Measurements from ENCODE around the gene DNTT.
A peak's percentile ranks its signal among the peaks of the same experiment; 100 is the strongest.

DNTT gene

DNA sequence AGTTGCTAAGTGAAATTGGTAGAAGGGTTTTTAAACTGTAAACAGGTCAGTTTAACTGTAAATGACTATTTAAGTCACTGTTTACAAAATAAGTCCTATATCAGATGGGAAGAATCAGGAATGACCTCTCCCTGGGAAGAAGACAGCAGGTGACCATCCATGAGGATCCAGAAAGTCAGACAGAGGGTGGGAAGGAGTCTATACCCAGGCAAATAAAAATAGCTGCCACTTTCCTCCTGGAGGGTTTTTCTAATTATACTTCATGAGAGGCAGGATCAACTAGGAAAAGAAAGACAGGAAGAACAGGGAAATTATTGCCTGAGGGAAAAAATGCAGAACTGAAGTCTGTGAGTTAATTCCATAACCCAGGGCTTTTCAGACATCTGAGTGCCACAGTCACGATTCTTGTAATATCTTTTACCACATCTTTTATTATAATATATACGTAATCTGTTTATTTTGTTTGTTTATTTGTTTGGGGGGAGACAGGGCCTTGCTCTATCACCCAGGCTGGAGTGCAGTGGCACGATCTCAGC, 7.0 kb downstream of the DNTT start:
- WGBS, result 100% methylated on average over 1 of the region's 3 CpGs
- Histone ChIP-seq H3K36me3 (ENCODE audit: insufficient read depth, low read length) (no peaks in the 10 kb centered on the region), H3K9me3 (ENCODE audit: insufficient read depth, low read depth, low read length) (no peaks in the 10 kb centered on the region), H3K9ac (ENCODE audit: low read depth, low read length) (no peak overlapping the region), H3K4me1 (ENCODE audit: insufficient read depth, low read length) (peaks cover 52% of the 10 kb centered on the region), H3K27me3 (ENCODE audit: insufficient read depth, low read length) (no peaks in the 10 kb centered on the region), H3K27ac (ENCODE audit: low read depth, low read length) (peak overlapping the region; percentile 94; the same call in 1 of the 2 replicates), H3K4me3 (ENCODE audit: low read length) (no peak overlapping the region)

- Histone ChIP-seq H3K4me3 (ENCODE audit: low read length) (no peak overlapping the region), H3K36me3 (ENCODE audit: insufficient read depth, low read length) (no peaks in the 10 kb centered on the region), H3K27me3 (ENCODE audit: insufficient read depth, low read length) (no peaks in the 10 kb centered on the region), H3K4me1 (ENCODE audit: insufficient read depth, low read length) (peaks cover 41% of the 10 kb centered on the region), H3K9ac (ENCODE audit: low read depth, low read length) (no peak overlapping the region), H3K9me3 (ENCODE audit: insufficient read depth, low read depth, low read length) (no peaks in the 10 kb centered on the region), H3K27ac (ENCODE audit: low read depth, low read length) (no peak overlapping the region)
- 93% methylated on average over 2 of the region's 2 CpGs for WGBS
Observed at GRCh38 chr10:96313344-96313743, 9.1 kb downstream of the DNTT start.

DNA sequence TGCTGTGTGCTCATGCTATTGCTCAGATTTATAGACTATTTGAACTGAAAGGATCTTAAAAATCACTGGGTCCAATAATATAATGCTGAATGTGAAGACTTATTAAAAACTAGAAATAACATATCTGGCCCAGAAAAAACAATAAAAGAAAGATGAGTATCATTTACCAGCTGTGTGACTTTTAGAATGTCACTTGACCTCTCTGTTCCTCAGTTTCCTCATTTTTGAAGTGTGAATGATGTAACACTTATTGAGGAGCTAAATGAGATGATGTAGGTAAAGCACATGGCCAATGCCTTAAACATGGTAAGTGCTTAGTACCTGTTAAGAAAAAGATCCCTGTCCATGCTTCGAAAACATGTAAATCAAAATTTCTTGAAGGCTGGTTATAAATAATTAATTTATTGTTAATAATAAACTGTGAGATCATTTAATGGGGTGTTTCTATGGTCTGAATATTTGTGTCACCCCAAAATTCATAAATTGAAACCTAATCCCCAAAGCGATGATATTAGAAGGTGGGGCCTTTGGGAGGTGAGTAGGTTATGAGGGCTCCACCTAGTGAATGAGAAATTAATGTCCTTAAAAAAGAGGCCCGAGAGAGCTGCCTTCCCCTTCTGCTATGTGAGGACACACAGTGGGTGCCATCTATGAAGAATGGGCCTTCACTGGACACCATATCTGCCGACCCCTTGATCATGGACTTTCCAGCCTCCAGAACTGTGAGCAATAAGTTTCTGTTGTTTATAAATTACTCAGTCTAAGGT, 13.0 kb downstream of the DNTT start:
- WGBS, result 86% methylated on average over 3 of the region's 4 CpGs

DNA sequence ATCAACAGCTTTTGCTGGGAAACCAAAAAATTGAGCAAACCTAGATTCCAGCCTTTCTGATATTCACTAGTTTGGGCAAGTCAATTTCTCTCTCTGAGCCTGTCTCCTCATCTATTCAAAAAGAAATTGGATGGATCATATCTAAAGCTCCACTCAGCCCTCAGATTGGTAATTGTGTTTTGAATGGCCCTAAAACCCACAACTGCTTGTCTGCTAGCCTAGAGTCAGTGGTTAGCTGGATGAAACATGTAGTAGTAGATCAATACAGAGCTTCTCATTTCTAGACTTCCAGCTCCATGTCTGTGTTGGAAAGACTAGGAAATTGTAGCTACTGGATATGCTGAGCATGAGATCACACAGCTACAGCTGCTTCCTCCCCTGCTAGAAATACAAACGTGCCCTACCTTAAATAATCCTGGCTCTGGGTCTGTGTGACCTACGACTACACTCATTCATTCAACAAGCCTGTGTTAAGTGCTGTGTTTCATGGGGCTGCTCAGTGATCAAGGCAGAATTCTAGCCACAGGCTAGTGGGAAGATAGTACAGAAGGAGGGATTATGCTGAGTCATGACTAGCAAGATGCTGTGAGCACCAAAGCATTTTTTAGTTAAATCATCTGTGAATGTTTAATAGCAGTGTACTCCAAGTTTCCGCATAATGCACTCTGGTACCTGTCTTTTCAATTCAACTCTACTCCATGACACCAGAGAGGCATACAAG, 15.7 kb downstream of the DNTT start:
- Histone ChIP-seq H3K4me3 (ENCODE audit: low read length) (no peak overlapping the region), H3K36me3 (ENCODE audit: insufficient read depth, low read length) (no peaks in the 10 kb centered on the region), H3K9ac (ENCODE audit: low read depth, low read length) (no peak overlapping the region), H3K9me3 (ENCODE audit: insufficient read depth, low read depth, low read length) (no peaks in the 10 kb centered on the region), H3K27ac (ENCODE audit: low read depth, low read length) (no peak overlapping the region), H3K27me3 (ENCODE audit: insufficient read depth, low read length) (no peaks in the 10 kb centered on the region), H3K4me1 (ENCODE audit: insufficient read depth, low read length) (peaks cover 7% of the 10 kb centered on the region; the same call in 1 of the 2 replicates)
- WGBS, result 75% methylated on average over 3 of the region's 3 CpGs

More for the DNA sequence above, 13.0 kb downstream of the DNTT start:
- Histone ChIP-seq H3K9ac (ENCODE audit: low read depth, low read length) (no peak overlapping the region), H3K36me3 (ENCODE audit: insufficient read depth, low read length) (no peaks in the 10 kb centered on the region), H3K9me3 (ENCODE audit: insufficient read depth, low read depth, low read length) (no peaks in the 10 kb centered on the region), H3K4me1 (ENCODE audit: insufficient read depth, low read length) (peaks cover 13% of the 10 kb centered on the region), H3K27ac (ENCODE audit: low read depth, low read length) (no peak overlapping the region), H3K27me3 (ENCODE audit: insufficient read depth, low read length) (no peaks in the 10 kb centered on the region), H3K4me3 (ENCODE audit: low read length) (no peak overlapping the region)

DNA sequence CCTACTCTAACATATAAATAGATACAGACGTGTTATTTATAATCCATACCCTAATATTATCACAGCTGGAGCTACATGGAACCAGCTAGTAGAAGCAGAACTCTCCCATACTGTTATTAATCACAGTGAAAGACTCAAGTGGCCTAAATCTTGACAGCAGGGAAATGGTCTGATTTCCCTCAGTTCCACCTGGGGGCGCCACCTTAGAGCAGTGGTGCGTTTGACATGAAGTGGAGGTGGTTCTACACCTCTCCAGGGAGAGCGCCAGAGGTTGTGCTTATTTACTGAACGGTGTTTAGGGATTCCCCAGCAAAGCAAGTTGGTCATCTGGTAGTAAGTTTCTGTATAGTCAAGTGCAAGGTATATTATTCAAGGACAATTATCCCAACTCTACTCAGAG, 17.6 kb downstream of the DNTT start:
- peaks cover 7% of the 10 kb centered on the region; the same call in 1 of the 2 replicates for H3K4me1 ChIP-seq (ENCODE audit: insufficient read depth, low read length)
- no peak overlapping the region for H3K27ac ChIP-seq (ENCODE audit: low read depth, low read length)
- WGBS, result 86% methylated on average over 5 of the region's 5 CpGs
- H3K9me3 ChIP-seq (ENCODE audit: insufficient read depth, low read depth, low read length), result no peaks in the 10 kb centered on the region
- H3K4me3 ChIP-seq (ENCODE audit: low read length), result no peak overlapping the region
- H3K27me3 ChIP-seq (ENCODE audit: insufficient read depth, low read length), result no peaks in the 10 kb centered on the region
- H3K9ac ChIP-seq (ENCODE audit: low read depth, low read length), result no peak overlapping the region
- no peaks in the 10 kb centered on the region for H3K36me3 ChIP-seq (ENCODE audit: insufficient read depth, low read length)

DNA sequence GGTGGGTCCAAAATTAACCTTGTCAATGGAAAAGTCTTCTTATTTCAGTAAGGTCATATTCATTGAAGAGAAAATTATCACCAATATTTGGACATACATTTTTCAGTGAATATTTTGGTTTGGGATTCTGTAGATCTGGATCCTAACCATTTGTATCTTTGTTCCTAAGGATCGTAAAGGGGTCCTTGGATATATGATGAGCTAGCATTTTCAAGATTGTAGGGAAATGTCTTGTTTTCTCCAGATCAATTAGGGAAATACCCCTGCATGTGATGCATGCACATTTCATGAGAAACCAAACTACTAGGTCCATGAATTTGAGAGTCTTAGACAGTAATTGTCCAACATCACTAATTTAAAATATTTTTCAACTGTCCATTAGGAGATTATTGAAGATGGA, 18.0 kb downstream of the DNTT start:
- peaks cover 7% of the 10 kb centered on the region; the same call in 1 of the 2 replicates for H3K4me1 ChIP-seq (ENCODE audit: insufficient read depth, low read length)
- H3K9me3 ChIP-seq (ENCODE audit: insufficient read depth, low read depth, low read length), result no peaks in the 10 kb centered on the region
- no peaks in the 10 kb centered on the region for H3K36me3 ChIP-seq (ENCODE audit: insufficient read depth, low read length)
- no peaks in the 10 kb centered on the region for H3K27me3 ChIP-seq (ENCODE audit: insufficient read depth, low read length)
- no peak overlapping the region for H3K27ac ChIP-seq (ENCODE audit: low read depth, low read length)
- WGBS, result 90% methylated on average over 1 of the region's 1 CpG
- H3K4me3 ChIP-seq (ENCODE audit: low read length), result no peak overlapping the region
- H3K9ac ChIP-seq (ENCODE audit: low read depth, low read length), result no peak overlapping the region

DNA sequence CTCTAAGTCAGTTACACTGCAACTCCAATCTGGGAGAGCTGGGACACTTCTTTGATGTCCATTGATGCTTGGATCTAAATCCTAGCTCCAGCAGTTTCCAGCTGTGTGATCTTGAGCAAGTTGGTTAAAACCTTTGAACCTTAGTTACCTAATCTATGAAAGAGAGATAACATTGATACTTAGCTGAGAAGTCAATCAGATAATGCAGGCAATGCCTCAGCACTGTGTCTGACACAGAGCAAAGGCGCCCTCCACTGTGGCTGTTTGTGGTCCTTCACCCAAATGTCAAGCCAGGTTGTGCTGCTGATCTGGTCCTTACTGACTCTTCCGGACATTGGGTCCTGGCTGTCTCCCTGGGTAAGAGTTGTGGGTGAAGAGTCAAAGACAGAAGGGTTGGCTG, 20.2 kb downstream of the DNTT start:
- Histone ChIP-seq H3K27ac (ENCODE audit: low read depth, low read length) (no peak overlapping the region), H3K9ac (ENCODE audit: low read depth, low read length) (no peak overlapping the region), H3K36me3 (ENCODE audit: insufficient read depth, low read length) (no peaks in the 10 kb centered on the region), H3K27me3 (ENCODE audit: insufficient read depth, low read length) (no peaks in the 10 kb centered on the region), H3K4me1 (ENCODE audit: insufficient read depth, low read length) (peaks cover 7% of the 10 kb centered on the region; the same call in 1 of the 2 replicates), H3K9me3 (ENCODE audit: insufficient read depth, low read depth, low read length) (no peaks in the 10 kb centered on the region), H3K4me3 (ENCODE audit: low read length) (no peak overlapping the region)
- WGBS, result 87% methylated on average over 2 of the region's 2 CpGs

DNA sequence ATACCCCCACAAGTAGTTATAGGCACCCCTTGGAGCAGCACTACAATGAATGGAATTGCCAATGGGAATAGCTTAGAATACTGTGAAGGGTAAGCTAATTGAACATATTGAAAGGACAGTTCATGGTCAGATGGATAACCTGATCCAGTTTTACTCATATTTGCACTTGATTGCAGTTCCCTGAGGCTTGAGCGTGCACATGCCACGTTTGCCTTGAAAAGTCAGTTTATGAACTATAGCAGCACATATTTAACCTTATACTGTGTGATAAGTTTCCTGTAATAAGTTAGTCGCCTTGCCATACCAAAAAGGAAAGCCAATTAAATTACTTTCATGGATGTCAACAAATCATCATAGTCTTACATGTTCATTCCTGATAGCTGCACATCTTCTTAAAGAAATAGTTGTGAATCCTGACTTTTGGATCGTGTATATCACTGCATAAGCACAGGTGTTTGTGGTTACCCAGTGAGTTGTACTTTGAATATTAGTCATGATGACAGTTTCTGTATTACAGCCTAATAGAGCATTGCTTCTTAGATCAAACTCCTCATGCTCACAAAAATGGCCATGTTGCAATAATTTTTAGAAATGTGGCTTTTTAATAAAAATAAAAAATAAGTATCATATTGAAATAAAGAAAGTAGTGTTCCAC, 21.6 kb downstream of the DNTT start:
- Histone ChIP-seq H3K9ac (ENCODE audit: low read depth, low read length) (no peak overlapping the region), H3K4me1 (ENCODE audit: insufficient read depth, low read length) (no peaks in the 10 kb centered on the region), H3K36me3 (ENCODE audit: insufficient read depth, low read length) (no peaks in the 10 kb centered on the region), H3K27me3 (ENCODE audit: insufficient read depth, low read length) (no peaks in the 10 kb centered on the region), H3K9me3 (ENCODE audit: insufficient read depth, low read depth, low read length) (no peaks in the 10 kb centered on the region), H3K4me3 (ENCODE audit: low read length) (no peak overlapping the region), H3K27ac (ENCODE audit: low read depth, low read length) (no peak overlapping the region)
- WGBS, result 90% methylated on average over 4 of the region's 4 CpGs

DNA sequence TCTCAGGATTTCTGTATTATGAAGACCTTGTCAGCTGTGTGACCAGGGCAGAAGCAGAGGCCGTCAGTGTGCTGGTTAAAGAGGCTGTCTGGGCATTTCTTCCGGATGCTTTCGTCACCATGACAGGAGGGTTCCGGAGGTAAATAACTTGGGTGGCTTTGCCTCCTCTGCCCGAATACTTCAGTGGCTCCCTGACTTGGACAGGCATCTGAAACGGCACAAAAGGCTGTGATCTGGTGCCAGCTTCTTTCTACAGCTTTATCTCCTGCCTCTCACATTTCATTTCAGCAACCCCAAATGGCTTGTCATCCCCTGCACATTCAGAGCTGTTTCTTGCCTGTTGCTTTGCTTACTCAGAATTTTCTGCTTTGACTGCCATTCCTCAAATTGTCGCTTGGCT, 23.2 kb downstream of the DNTT start:
- no peaks in the 10 kb centered on the region for H3K27me3 ChIP-seq (ENCODE audit: insufficient read depth, low read length)
- H3K9me3 ChIP-seq (ENCODE audit: insufficient read depth, low read depth, low read length), result no peaks in the 10 kb centered on the region
- no peak overlapping the region for H3K9ac ChIP-seq (ENCODE audit: low read depth, low read length)
- no peak overlapping the region for H3K4me3 ChIP-seq (ENCODE audit: low read length)
- no peak overlapping the region for H3K27ac ChIP-seq (ENCODE audit: low read depth, low read length)
- 93% methylated on average over 7 of the region's 7 CpGs for WGBS
- no peaks in the 10 kb centered on the region for H3K36me3 ChIP-seq (ENCODE audit: insufficient read depth, low read length)
- H3K4me1 ChIP-seq (ENCODE audit: insufficient read depth, low read length), result no peaks in the 10 kb centered on the region

GRCh38 chr10:96333101-96333500, 28.9 kb downstream of the DNTT start:
- H3K4me1 ChIP-seq (ENCODE audit: insufficient read depth, low read length), result no peaks in the 10 kb centered on the region
- H3K27ac ChIP-seq (ENCODE audit: low read depth, low read length), result no peak overlapping the region
- H3K9me3 ChIP-seq (ENCODE audit: insufficient read depth, low read depth, low read length), result no peaks in the 10 kb centered on the region
- no peaks in the 10 kb centered on the region for H3K27me3 ChIP-seq (ENCODE audit: insufficient read depth, low read length)
- no peak overlapping the region for H3K9ac ChIP-seq (ENCODE audit: low read depth, low read length)
- WGBS, result 100% methylated on average over 1 of the region's 1 CpG
- H3K4me3 ChIP-seq (ENCODE audit: low read length), result no peak overlapping the region
- H3K36me3 ChIP-seq (ENCODE audit: insufficient read depth, low read length), result no peaks in the 10 kb centered on the region

All from HUES64 (cell line).